Measurements from ENCODE around the gene DPEP2.

- TF ChIP-seq, protein P1, sequence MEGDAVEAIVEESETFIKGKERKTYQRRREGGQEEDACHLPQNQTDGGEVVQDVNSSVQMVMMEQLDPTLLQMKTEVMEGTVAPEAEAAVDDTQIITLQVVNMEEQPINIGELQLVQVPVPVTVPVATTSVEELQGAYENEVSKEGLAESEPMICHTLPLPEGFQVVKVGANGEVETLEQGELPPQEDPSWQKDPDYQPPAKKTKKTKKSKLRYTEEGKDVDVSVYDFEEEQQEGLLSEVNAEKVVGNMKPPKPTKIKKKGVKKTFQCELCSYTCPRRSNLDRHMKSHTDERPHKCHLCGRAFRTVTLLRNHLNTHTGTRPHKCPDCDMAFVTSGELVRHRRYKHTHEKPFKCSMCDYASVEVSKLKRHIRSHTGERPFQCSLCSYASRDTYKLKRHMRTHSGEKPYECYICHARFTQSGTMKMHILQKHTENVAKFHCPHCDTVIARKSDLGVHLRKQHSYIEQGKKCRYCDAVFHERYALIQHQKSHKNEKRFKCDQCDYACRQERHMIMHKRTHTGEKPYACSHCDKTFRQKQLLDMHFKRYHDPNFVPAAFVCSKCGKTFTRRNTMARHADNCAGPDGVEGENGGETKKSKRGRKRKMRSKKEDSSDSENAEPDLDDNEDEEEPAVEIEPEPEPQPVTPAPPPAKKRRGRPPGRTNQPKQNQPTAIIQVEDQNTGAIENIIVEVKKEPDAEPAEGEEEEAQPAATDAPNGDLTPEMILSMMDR (IDR thresholded peaks at IDR 0.05; ENCODE audit: low read depth, low read length, poor library complexity, severe bottlenecking): no peak
- no peak for TF ChIP-seq EZH2phosphoT487 (IDR thresholded peaks at IDR 0.05; ENCODE audit: borderline replicate concordance, low read length)
Observed at GRCh38 chr16:67949645-67950044, 49.6 kb downstream of the DPEP2 start.

Data from DOHH2 (cell line).